ENCODE results near the gene ULK2. TPM values are rescaled to one million over a fixed set of nuclear protein-coding genes. Genes with fewer than 3 reads are reported as not detected.

The ULK2 gene
- total and polyA plus RNA-seq, 2 of the 13 experiments (the other 11 are each of a cell fraction or from before 2014, with no cell fraction given): 0.01 TPM; not detected in 1

DNA sequence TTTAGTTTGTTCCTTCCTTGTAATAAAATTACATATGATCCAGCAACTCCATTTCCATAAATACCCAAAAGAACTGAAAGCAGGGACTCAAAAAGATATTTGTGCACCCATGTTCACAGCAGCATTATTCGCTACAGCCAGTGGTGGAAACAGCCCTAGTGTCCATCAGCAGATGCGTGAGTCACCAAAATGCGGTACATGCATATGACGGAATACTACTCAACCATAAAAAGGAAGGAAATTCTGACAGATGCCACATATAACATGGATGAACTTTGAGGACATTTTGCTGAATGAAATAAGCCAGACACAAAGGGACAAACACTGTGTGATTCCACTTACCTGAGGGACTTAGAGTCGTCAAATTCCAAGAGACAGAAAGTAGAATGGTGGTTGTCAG lies 142.2 kb downstream of the ULK2 start:
- TF ChIP-seq, protein P1, sequence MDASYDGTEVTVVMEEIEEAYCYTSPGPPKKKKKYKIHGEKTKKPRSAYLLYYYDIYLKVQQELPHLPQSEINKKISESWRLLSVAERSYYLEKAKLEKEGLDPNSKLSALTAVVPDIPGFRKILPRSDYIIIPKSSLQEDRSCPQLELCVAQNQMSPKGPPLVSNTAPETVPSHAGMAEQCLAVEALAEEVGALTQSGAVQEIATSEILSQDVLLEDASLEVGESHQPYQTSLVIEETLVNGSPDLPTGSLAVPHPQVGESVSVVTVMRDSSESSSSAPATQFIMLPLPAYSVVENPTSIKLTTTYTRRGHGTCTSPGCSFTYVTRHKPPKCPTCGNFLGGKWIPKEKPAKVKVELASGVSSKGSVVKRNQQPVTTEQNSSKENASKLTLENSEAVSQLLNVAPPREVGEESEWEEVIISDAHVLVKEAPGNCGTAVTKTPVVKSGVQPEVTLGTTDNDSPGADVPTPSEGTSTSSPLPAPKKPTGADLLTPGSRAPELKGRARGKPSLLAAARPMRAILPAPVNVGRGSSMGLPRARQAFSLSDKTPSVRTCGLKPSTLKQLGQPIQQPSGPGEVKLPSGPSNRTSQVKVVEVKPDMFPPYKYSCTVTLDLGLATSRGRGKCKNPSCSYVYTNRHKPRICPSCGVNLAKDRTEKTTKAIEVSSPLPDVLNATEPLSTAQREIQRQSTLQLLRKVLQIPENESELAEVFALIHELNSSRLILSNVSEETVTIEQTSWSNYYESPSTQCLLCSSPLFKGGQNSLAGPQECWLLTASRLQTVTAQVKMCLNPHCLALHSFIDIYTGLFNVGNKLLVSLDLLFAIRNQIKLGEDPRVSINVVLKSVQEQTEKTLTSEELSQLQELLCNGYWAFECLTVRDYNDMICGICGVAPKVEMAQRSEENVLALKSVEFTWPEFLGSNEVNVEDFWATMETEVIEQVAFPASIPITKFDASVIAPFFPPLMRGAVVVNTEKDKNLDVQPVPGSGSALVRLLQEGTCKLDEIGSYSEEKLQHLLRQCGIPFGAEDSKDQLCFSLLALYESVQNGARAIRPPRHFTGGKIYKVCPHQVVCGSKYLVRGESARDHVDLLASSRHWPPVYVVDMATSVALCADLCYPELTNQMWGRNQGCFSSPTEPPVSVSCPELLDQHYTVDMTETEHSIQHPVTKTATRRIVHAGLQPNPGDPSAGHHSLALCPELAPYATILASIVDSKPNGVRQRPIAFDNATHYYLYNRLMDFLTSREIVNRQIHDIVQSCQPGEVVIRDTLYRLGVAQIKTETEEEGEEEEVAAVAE (CRISPR knock-in tag; IDR thresholded peaks at IDR 0.05; ENCODE audit: borderline replicate concordance): no peak
- no peak for TF ChIP-seq YY1 (IDR thresholded peaks at IDR 0.05; ENCODE audit: insufficient read depth, insufficient replicate concordance, low read depth, low read length)
- TF ChIP-seq ZFY (CRISPR knock-in tag; IDR thresholded peaks at IDR 0.05): no peak
- no peak for TF ChIP-seq SMYD3 (CRISPR knock-in tag; IDR thresholded peaks at IDR 0.05)
- WGBS (ENCODE audit: low lambda C conversion rate): 95% methylated on average over 5 of the region's 5 CpGs
- peaks cover 49% of the 10 kb centered on the region for H3K4me1 ChIP-seq (ENCODE audit: insufficient read depth, low read length)

More for the DNA sequence above, 142.2 kb downstream of the ULK2 start:
- no peak for ATAC-seq
- Histone ChIP-seq H3K36me3 (replicated peaks in 1 of 2; ENCODE audit: control insufficient read depth in 1 of 2, insufficient read depth in 2 of 2, low read length in 2 of 2) (no peaks in the 10 kb centered on the region), H3K4me3 (replicated peaks in 1 of 3; ENCODE audit: insufficient read depth in 1 of 3, low read depth in 2 of 3, low read length in 3 of 3) (no peak overlapping the region), H2AFZ (ENCODE audit: low read length) (no peak overlapping the region), H4K20me1 (ENCODE audit: insufficient read depth, low read length) (no peaks in the 10 kb centered on the region), H3K27me3 (ENCODE audit: control insufficient read depth in 1 of 2, insufficient read depth in 2 of 2, low read length in 2 of 2) (no peaks in the 10 kb centered on the region), H3K27ac (ENCODE audit: extremely low read length, insufficient read depth, low read length) (no peak overlapping the region), H3K9me3 (ENCODE audit: low read length) (no peaks in the 10 kb centered on the region), H3K79me2 (ENCODE audit: insufficient read depth, low read length) (no peaks in the 10 kb centered on the region), H3K9ac (ENCODE audit: insufficient read depth, low read depth, low read length) (no peak overlapping the region), H3K4me2 (ENCODE audit: low read depth, low read length) (no peak overlapping the region)
- CTCF ChIA-PET (ENCODE audit: low intra/inter-chr PET ratio, low total read pairs): no interaction called here
- in situ Hi-C loops (cut with HindIII; ENCODE audit: extremely low pct_ligation_motif_present, low pct_unique_long_range_greater_than_20kb) (no loop called here), intact Hi-C loops (cut with micrococcal nuclease; ENCODE audit: unreplicated experiment) (loop anchor here (10.0 kb wide), 1 partner anchor 81 kb away; the partner anchor contains the start of gene ALDH3A2)
- no peak for DNase-seq (ENCODE audit: low spot score)
- FAIRE-seq: no peak
- POLR2A ChIA-PET: no interaction called here
- BruUV-seq (replicated peaks): no TSS peak

Data from HepG2 (cell line).